GM12878 (cell line): Measurements from ENCODE around the gene ACTN2. TPM values are rescaled to one million over a fixed set of nuclear protein-coding genes. Genes with fewer than 3 reads are reported as not detected.

Experiments
- ATAC-seq: fragments of 200-7000 bp; cut with Tn5 transposase; 3 replicates; pipeline ENCODE4 v1.9.1; 2020; ENCODE audit warnings: mild to moderate bottlenecking, moderate library complexity
- BruUV-seq: library from RNA; stranded (reverse); fragments of 400-500 nt; replicated peaks from 2 replicates; lab custom pipeline; 2021; lab: Mats Ljungman, UMichigan
- CTCF ChIA-PET: fragments of 300-600 bp; sonication (Branson Sonifier 250); formaldehyde crosslinking; extraction: SDS; loops from one replicate; lab custom pipeline; 2021; ENCODE audit warnings: inconsistent platforms; lab: Yijun Ruan, JAX
- POLR2A ChIA-PET: fragments of 350-600 bp; formaldehyde crosslinking; extraction: SDS; loops from one replicate; lab custom pipeline; 2021; ENCODE audit warnings: inconsistent platforms; lab: Charles Lee
- RAD21 ChIA-PET: fragments of 300-600 bp; sonication (Branson Sonifier 250); formaldehyde crosslinking; loops from one replicate; lab custom pipeline; 2023; ENCODE audit warnings: antibody characterized with exemption; ENCODE audit not compliant: unreplicated experiment; lab: Charles Lee
- SMC1A ChIA-PET: fragments of 300-600 bp; sonication (Branson Sonifier 250); formaldehyde crosslinking; loops from one replicate; lab custom pipeline; 2023; ENCODE audit not compliant: unreplicated experiment, uncharacterized antibody; lab: Charles Lee
- DNase-seq: peaks from one replicate; pipeline ENCODE4 v3.0.0-alpha.2; 2011; ENCODE audit warnings: low read depth, low spot score
- FAIRE-seq: peaks from 3 replicates; lab custom pipeline; 2011; peaks lifted over from hg19 to GRCh38; lab: Jason Lieb, UNC
- H2AFZ ChIP-seq: 2 replicates; pipeline ENCODE4 v1.6.0; 2011; ENCODE audit warnings: low read depth, low read length, control low read depth; ENCODE audit not compliant: control insufficient read depth
- H3K27ac ChIP-seq: 2 replicates; pipeline ENCODE4 v1.5.1; 2011; ENCODE audit warnings: control low read depth; ENCODE audit not compliant: control insufficient read depth, insufficient read depth
- H3K27me3 ChIP-seq, 2 experiments: replicated peaks in 1 of 2; 2 replicates each; pipeline versions ENCODE4 v1.6.0 to v1.6.1; 2011; ENCODE audit warnings: low read length in 1 of 2; ENCODE audit not compliant: control insufficient read depth in 2 of 2, insufficient read depth in 2 of 2
- H3K36me3 ChIP-seq, 2 experiments: 2 replicates each; pipeline ENCODE4 v1.5.1; 2011; ENCODE audit warnings: low read length in 1 of 2; ENCODE audit not compliant: control insufficient read depth in 2 of 2, insufficient read depth in 2 of 2
- H3K4me1 ChIP-seq: 2 replicates; pipeline ENCODE4 v1.6.1; 2011; ENCODE audit warnings: mild to moderate bottlenecking, low read length, moderate library complexity, mixed read lengths; ENCODE audit not compliant: control insufficient read depth, insufficient read depth
- H3K4me2 ChIP-seq: 2 replicates; pipeline ENCODE4 v1.6.0; 2011; ENCODE audit warnings: control low read depth; ENCODE audit not compliant: control insufficient read depth, insufficient read depth
- H3K4me3 ChIP-seq: fragments of 200-600 bp; sonication (generic); 2 replicates; pipeline ENCODE4 v1.5.1; 2016
- H3K79me2 ChIP-seq: 2 replicates; pipeline ENCODE4 v1.6.0; 2011; ENCODE audit warnings: low read length; ENCODE audit not compliant: control insufficient read depth, insufficient read depth
- H3K9ac ChIP-seq: 2 replicates; pipeline ENCODE4 v1.8.0; 2011; ENCODE audit warnings: low read length, control low read depth, mixed read lengths; ENCODE audit not compliant: control insufficient read depth, insufficient read depth
- H3K9me3 ChIP-seq: replicated peaks from 3 replicates; pipeline ENCODE4 v1.5.1; 2011; ENCODE audit warnings: mild to moderate bottlenecking, low read length; ENCODE audit not compliant: control insufficient read depth, insufficient read depth
- H4K20me1 ChIP-seq: 2 replicates; pipeline ENCODE4 v1.6.0; 2011; ENCODE audit not compliant: control insufficient read depth, insufficient read depth
- BCL3 ChIP-seq: IDR thresholded peaks from 2 replicates; pipeline ENCODE4 v1.6.1; 2011; ENCODE audit warnings: borderline replicate concordance, low read depth, mild to moderate bottlenecking, moderate library complexity, low read length; ENCODE audit not compliant: insufficient read depth, poor library complexity, severe bottlenecking
- BMI1 ChIP-seq: fragments of 450-650 bp; IDR thresholded peaks from 2 replicates; pipeline ENCODE4 v1.6.1; 2016; ENCODE audit warnings: mild to moderate bottlenecking, moderate library complexity, borderline replicate concordance
- CREM ChIP-seq: IDR thresholded peaks from 2 replicates; pipeline ENCODE4 v1.6.1; 2014; ENCODE audit warnings: antibody characterized with exemption, low read depth
- MYC ChIP-seq: IDR thresholded peaks from 2 replicates; pipeline ENCODE4 v1.6.1; 2011; ENCODE audit warnings: mild to moderate bottlenecking, low read length, moderate library complexity, inconsistent platforms; ENCODE audit not compliant: insufficient read depth, insufficient replicate concordance, insufficient read length, severe bottlenecking
- NFIC ChIP-seq: IDR thresholded peaks from 2 replicates; pipeline ENCODE4 v1.6.1; 2012; ENCODE audit warnings: low read depth, mild to moderate bottlenecking, inconsistent platforms, low read length, moderate library complexity
- NKRF ChIP-seq: fragments of 450-650 bp; conservative IDR thresholded peaks from 2 replicates; pipeline ENCODE4 v1.6.1; 2017; ENCODE audit warnings: mild to moderate bottlenecking, moderate library complexity
- NR2F1 ChIP-seq: fragments of 450-650 bp; conservative IDR thresholded peaks from 2 replicates; pipeline ENCODE4 v1.6.1; 2017; ENCODE audit warnings: mild to moderate bottlenecking
- PRDM15 ChIP-seq: fragments of 450-650 bp; formaldehyde crosslinking; IDR thresholded peaks from 2 replicates; pipeline ENCODE4 v1.4.0; 2020; ENCODE audit warnings: mild to moderate bottlenecking, moderate library complexity
- SP1 ChIP-seq: IDR thresholded peaks from one replicate; pipeline ENCODE4 v1.6.1; 2011; ENCODE audit warnings: low read depth, low read length
- WGBS: methylation state at CpG from one replicate; pipeline ENCODE4 v1.1.6; 2016; ENCODE audit warnings: low lambda C conversion rate; ENCODE audit not compliant: insufficient replicate concordance, insufficient coverage; ENCODE audit errors: missing lambda C conversion rate; 5-methylcytosine and 5-hydroxymethylcytosine counted together
- in situ Hi-C: fragments of 300-500 bp; cut with MboI; formaldehyde crosslinking; loops from 9 replicates; pipeline ENCODE4 v1.14.3; 2018; ENCODE audit warnings: mixed read lengths
- intact Hi-C: fragments of 100-400 bp; cut with micrococcal nuclease; formaldehyde crosslinking; loops from one replicate; pipeline ENCODE4 v1.14.2; 2022; ENCODE audit not compliant: unreplicated experiment
- polyA plus RNA-seq, 11 experiments: library from polyadenylated mRNA; depleted of rRNA in 4 of 11; unstranded in 6 of 11; stranded (reverse) in 5 of 11; fragments of >200 nt; fragmentation: Nextera tagmentation in 4 of 11; fragmentation: Illumina TruSeq in 1 of 11; extraction: Ambion mirVana in 4 of 11; extraction: Trizol in 1 of 11; gene quantifications; 1 replicate in 1 of 11; 2 replicates in 10 of 11; pipeline versions ENCODE4 v1.2.1 to v1.2.3, GENCODE V29; 2011 to 2016; ENCODE audit warnings: inconsistent platforms in 2 of 11, missing spikeins in 2 of 11, low read depth in 1 of 11
- total RNA-seq, 4 experiments: library from RNA; depleted of rRNA in 3 of 4; stranded (reverse); fragments of >200 nt in 3 of 4; fragmentation: Illumina TruSeq in 1 of 4; extraction: Trizol in 1 of 4; gene quantifications; 2 replicates each; pipeline versions ENCODE4 v1.2.1 to v1.2.3, GENCODE V29; 2013 to 2021

ACTN2 gene
- total and polyA plus RNA-seq, 10 of the 15 experiments (the other 5 are each of a cell fraction or from before 2014, with no cell fraction given), result 0.10 TPM; not detected in 9

DNA sequence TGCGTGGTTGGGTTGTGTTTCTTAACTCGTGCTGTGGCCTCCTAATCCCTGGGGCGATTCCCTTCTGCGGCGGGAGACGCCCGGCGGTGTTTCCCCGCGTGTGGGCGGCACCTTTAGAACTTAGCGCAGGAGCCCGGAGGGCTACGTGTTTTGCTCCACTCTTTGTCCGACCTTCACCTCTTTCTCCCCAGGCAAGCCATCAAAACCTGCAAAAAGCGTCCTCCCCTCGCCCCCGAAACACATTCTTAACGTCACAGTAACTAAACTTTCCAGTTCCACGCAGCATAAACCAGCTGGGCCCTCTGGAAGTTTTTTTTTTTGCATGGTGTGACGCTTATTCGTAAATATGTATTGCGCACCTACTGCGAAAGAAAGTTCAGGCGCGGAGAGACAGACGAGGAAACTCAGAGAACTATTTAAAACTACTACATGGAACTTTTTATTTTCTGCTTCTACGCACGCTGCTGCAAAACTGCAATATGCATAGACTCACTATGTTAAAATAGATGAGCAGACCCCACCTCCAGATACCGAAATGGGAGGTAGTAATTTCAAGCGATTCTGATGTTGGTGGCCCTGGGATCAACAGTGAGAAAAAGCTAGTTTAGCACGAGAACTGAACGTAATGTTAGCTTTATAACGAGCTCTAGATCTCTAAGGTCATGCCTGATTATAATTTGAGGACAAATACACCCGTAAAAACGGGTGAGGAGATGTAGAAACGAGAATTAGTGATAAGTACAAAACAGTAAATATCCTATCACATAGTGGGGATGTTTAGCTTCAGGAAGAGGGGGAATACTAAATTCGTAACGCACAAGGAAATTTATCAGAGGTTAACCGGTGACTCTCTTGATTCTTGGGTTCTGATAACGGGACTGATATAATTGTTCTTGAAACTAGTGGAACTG is 109.7 kb downstream of the ACTN2 start (continued):
- TF ChIP-seq MYC (no peak), BCL3 (peak; percentile 35), CREM (0 out of 2 replicates have a peak, but pooled peaks have one; percentile 12), NR2F1 (no peak; the same call in 1 of the 2 replicates), NFIC (no peak)
- TF ChIP-seq, all 136 proteins: peak for 20

DNA sequence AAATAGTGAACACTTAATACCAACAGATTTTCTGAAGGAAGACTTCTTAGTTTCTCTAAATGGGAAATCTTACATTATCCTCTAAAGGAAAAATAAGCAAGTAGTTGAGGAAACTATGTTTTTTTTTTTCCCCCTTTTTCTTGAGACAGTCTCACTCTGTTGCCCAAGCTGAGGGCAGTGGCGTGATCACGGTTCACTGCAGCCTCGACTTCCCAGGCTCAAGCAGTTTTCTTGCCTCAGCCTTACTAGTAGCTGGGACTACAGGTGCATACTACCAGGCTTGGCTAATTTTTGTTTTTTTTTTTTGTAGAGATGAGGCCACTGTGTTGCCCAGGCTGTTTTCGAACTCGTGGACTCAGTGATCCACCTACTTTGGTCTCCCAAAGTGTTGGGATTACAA is 112.7 kb downstream of the ACTN2 start:
- H3K9me3 ChIP-seq, result no peaks in the 10 kb centered on the region
- ChIA-PET RAD21 (no interaction called here), CTCF (interaction anchor here (0.6 kb wide), 2 partner anchors 681 to 707 kb away, joined by 3 read pairs; no protein-coding TSS in a partner anchor), SMC1A (no interaction called here), POLR2A (no interaction called here)
- ATAC-seq (no peak), DNase-seq (no peak), FAIRE-seq (no peak)
- H3K27me3 ChIP-seq, result no peaks in the 10 kb centered on the region
- H3K9ac ChIP-seq, result no peak overlapping the region
- peaks cover 0 to 3% of the 10 kb centered on the region in 2 experiments; a peak in 2 of 4 replicates for H3K36me3 ChIP-seq
- in situ Hi-C loops (no loop called here), intact Hi-C loops (no loop called here)
- peak overlapping the region; percentile 46; the same call in 1 of the 2 replicates for H3K4me2 ChIP-seq
- peaks cover 68% of the 10 kb centered on the region for H3K79me2 ChIP-seq
- H3K4me1 ChIP-seq, result peaks cover 7% of the 10 kb centered on the region
- 93% methylated on average over 5 of the region's 5 CpGs for WGBS
- no peak overlapping the region for H2AFZ ChIP-seq
- H4K20me1 ChIP-seq, result no peaks in the 10 kb centered on the region; the same call in 1 of the 2 replicates
- no TSS peak for BruUV-seq
- no peak overlapping the region; the same call in 1 of the 2 replicates for H3K4me3 ChIP-seq
- no peak overlapping the region for H3K27ac ChIP-seq
- no peak for TF ChIP-seq NKRF
- no peak for TF ChIP-seq BMI1
- TF ChIP-seq PRDM15 (CRISPR knock-in tag), result no peak
- no peak for TF ChIP-seq SP1
